ENCODE data around the gene ANGPTL7.

Gene ANGPTL7

DNA sequence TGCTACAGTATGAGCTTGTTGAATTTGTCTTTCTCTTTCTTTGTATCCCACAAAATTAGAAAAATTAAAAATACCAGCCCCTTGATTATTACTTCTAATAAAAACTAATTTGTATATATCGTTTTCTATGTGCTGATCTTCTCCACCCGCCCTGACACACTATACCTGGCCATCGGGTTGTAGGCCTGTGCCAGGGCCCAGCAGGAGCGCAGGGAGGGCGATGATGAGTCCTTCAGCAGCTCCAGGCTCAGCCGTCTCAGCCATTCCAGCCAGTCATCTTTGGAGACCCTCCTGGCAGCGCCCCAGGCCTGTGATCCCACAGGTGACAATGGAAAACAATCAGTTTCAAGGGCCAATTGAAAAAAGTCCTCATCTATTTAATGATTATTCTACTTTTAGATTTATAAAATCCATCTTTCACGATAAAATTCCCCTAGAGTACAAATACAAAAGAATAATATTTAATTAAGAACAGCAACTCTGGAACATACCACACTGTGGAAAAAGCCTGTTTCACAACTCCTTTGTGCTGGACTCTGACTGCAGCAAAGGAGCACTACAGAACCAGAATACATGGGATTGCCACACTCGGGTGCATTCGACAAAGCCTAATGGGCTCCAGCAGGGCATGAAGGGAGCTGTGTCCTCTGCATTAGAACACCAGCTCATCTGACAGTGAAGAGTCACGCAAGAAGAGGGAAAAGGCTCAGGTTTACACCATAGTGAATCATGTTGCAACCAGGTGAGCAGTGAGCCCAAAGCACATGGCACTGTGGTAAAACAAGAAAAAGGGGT lies 15.4 kb downstream of the ANGPTL7 start:
- TF ChIP-seq, protein P1, sequence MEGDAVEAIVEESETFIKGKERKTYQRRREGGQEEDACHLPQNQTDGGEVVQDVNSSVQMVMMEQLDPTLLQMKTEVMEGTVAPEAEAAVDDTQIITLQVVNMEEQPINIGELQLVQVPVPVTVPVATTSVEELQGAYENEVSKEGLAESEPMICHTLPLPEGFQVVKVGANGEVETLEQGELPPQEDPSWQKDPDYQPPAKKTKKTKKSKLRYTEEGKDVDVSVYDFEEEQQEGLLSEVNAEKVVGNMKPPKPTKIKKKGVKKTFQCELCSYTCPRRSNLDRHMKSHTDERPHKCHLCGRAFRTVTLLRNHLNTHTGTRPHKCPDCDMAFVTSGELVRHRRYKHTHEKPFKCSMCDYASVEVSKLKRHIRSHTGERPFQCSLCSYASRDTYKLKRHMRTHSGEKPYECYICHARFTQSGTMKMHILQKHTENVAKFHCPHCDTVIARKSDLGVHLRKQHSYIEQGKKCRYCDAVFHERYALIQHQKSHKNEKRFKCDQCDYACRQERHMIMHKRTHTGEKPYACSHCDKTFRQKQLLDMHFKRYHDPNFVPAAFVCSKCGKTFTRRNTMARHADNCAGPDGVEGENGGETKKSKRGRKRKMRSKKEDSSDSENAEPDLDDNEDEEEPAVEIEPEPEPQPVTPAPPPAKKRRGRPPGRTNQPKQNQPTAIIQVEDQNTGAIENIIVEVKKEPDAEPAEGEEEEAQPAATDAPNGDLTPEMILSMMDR (conservative IDR thresholded peaks at IDR 0.05; ENCODE audit: low read depth, low read length): no peak
- DNase-seq (ENCODE audit: low read depth): no peak
- no peak overlapping the region for H3K4me3 ChIP-seq (ENCODE audit: low read length)

DNA sequence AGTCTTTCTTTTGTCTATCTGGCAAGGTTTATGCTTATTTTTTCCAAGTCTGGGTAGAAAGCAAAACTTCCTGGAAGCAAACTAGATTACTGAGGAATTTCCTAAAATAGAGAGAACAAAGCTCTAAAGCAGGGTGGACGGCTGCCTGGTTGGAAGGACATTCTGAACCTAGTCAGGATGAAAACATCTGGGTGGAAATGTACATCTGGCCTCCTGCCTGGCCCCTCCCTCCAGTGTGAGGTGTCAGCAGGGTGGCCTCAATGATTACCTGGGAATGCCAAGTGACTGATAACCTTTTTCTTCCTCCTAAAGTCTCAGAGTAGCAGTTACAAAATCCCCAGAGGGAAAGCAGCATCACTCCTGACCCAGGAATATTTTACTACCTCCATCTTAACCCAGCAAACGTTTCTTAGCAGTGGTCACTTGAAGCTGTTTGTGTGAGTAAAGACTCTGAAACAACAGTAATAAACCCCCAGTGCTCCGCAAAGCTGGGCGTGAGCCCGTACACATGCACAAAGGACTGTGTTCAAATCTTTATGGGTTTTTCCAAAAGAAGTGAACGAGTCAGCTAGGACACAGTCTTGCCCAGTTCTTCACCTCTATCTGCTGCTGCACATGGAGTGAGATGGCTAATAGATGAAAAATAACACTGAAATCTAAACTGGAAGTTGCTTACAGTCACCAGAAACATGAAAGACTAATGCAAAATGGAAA lies 18.9 kb downstream of the ANGPTL7 start:
- no peak for DNase-seq (ENCODE audit: low read depth)
- no peak overlapping the region for H3K4me3 ChIP-seq (ENCODE audit: low read length)
- TF ChIP-seq, protein P1 (conservative IDR thresholded peaks at IDR 0.05; ENCODE audit: low read depth, low read length): no peak

- TF ChIP-seq, protein P1 (conservative IDR thresholded peaks at IDR 0.05; ENCODE audit: low read depth, low read length): no peak
- no peak overlapping the region for H3K4me3 ChIP-seq (ENCODE audit: low read length)
- DNase-seq (ENCODE audit: low read depth): no peak
Observed at GRCh38 chr1:11211461-11211860, 22.3 kb downstream of the ANGPTL7 start.

- TF ChIP-seq, protein P1 (conservative IDR thresholded peaks at IDR 0.05; ENCODE audit: low read depth, low read length): no peak
- no peak for DNase-seq (ENCODE audit: low read depth)
- no peak overlapping the region for H3K4me3 ChIP-seq (ENCODE audit: low read length)
Observed at GRCh38 chr1:11211925-11212587, 22.9 kb downstream of the ANGPTL7 start.

DNA sequence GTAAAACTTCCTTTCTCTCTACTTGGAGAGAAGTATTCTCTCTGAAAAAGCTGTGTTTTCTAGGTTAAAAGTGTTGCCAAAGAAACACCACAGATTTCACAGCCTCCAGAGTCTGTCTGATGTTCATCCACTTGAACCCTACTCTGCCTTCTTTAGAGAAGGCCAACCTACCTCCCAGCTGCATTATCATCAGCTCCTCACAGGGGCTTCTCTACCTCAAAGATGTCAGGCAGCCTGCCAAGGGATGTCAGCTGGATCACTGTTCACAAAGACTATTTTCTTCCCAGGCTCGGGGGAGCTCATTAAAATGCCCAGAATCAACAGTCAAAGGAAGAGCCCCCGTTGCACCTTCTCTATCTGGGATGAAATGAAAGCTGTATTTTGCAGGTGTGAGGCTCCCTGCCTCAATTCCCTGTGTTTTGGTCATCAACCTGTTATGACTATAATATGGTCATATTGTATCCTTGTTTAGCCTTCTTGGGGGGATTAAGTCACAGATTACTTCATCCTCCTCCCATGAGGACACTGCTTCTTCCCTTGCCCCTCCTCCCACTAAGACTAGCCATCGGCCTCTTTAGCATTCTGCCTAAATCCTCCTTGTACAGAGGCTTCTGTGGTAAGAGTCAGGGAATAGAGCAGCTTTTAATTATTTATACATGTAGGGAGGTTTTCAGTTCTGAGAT lies 25.7 kb downstream of the ANGPTL7 start:
- DNase-seq (ENCODE audit: low read depth): no peak
- TF ChIP-seq, protein P1 (conservative IDR thresholded peaks at IDR 0.05; ENCODE audit: low read depth, low read length): no peak
- no peak overlapping the region for H3K4me3 ChIP-seq (ENCODE audit: low read length)

DNA sequence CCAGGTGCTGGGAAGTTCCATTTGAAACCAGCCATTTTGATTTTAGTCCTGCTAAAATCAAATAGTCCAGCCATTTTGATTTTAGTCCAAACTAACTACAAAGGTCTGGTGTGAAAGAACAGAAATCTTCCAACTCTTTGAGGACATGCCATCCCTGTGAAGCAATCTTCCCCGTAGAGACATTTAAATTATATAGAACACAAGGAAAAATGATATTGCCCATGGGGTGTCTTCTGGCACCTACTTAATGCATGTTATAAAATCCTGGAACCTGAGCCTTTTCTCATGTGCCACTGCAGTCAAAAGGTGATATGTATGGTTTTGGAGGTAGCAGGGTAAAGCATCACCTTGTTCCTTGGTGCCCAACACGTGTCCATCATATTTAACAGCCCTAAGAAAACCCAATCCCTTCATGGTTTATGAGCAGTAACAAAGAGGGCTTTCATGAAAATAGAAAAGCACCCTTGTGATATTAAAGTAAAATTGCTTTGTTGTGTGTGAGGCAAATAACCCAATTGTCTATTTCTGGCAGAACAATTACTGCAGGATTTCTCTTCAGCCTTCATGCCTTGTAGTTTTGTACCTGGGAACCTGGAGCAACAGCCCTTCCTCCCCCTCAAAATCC lies 26.3 kb downstream of the ANGPTL7 start:
- no peak for DNase-seq (ENCODE audit: low read depth)
- H3K4me3 ChIP-seq (ENCODE audit: low read length): no peak overlapping the region
- TF ChIP-seq, protein P1 (conservative IDR thresholded peaks at IDR 0.05; ENCODE audit: low read depth, low read length): no peak

All from retinal pigment epithelial cell (primary cell).